HG03025 (cell line): ENCODE results near the gene MYO1B.

Experiments
- ATAC-seq: cut with Tn5 transposase; IDR thresholded peaks from one replicate; pipeline ENCODE4 v1.9.1; 2021; ENCODE audit warnings: mild to moderate bottlenecking, moderate library complexity; ENCODE audit not compliant: unreplicated experiment, low FRiP score

MYO1B gene

GRCh38 chr2:191318037-191318728 lies 73.0 kb downstream of the MYO1B start:
- ATAC-seq: no peak

- ATAC-seq: no peak
These were observed 73.5 kb downstream of the MYO1B start for GRCh38 chr2:191318729-191319078.

- no peak for ATAC-seq
These were observed 74.0 kb downstream of the MYO1B start for GRCh38 chr2:191319186-191319585.

GRCh38 chr2:191320881-191321280 lies 75.7 kb downstream of the MYO1B start:
- no peak for ATAC-seq

- no peak for ATAC-seq
These were observed 76.9 kb downstream of the MYO1B start for GRCh38 chr2:191321861-191322662.

- ATAC-seq: no peak
These were observed 77.8 kb downstream of the MYO1B start for GRCh38 chr2:191322828-191323506.

GRCh38 chr2:191325651-191326365 lies 80.6 kb downstream of the MYO1B start:
- ATAC-seq: no peak

GRCh38 chr2:191327484-191327883 lies 82.3 kb downstream of the MYO1B start:
- ATAC-seq: no peak

- no peak for ATAC-seq
These were observed 83.1 kb downstream of the MYO1B start for GRCh38 chr2:191328150-191328809.

GRCh38 chr2:191329841-191330240 lies 84.6 kb downstream of the MYO1B start:
- ATAC-seq: no peak

- no peak for ATAC-seq
These were observed 88.7 kb downstream of the MYO1B start for GRCh38 chr2:191333911-191334357.

GRCh38 chr2:191335875-191336464 lies 90.8 kb downstream of the MYO1B start:
- no peak for ATAC-seq

GRCh38 chr2:191341436-191341835 lies 96.2 kb downstream of the MYO1B start:
- ATAC-seq: no peak

GRCh38 chr2:191343796-191344338 lies 98.7 kb downstream of the MYO1B start:
- no peak for ATAC-seq

- no peak for ATAC-seq
These were observed 100.6 kb downstream of the MYO1B start for GRCh38 chr2:191345788-191346187.

- no peak for ATAC-seq
These were observed 102.0 kb downstream of the MYO1B start for GRCh38 chr2:191347154-191347553.

GRCh38 chr2:191347881-191348280 lies 102.7 kb downstream of the MYO1B start:
- ATAC-seq: no peak

- no peak for ATAC-seq
These were observed 104.8 kb downstream of the MYO1B start for GRCh38 chr2:191349990-191350389.

- no peak for ATAC-seq
These were observed 105.6 kb downstream of the MYO1B start for GRCh38 chr2:191350826-191351225.

- no peak for ATAC-seq
These were observed 106.1 kb downstream of the MYO1B start for GRCh38 chr2:191351298-191351697.
